GM20431 (cell line): ENCODE data around the gene DERL2.

Experiments used
- in situ Hi-C: fragments of 300-500 bp; cut with MseI, MboI; formaldehyde crosslinking; loops from one replicate; pipeline ENCODE4 v1.15.0; 2020; ENCODE audit warnings: low sequenced_read_pairs; ENCODE audit not compliant: unreplicated experiment

DERL2 gene

GRCh38 chr17:5502552-5502951 lies 16.6 kb upstream of the DERL2 start:
- in situ Hi-C loops: no loop called here

GRCh38 chr17:5501685-5502084 lies 15.7 kb upstream of the DERL2 start:
- in situ Hi-C loops: no loop called here

GRCh38 chr17:5500589-5501391 lies 14.8 kb upstream of the DERL2 start:
- in situ Hi-C loops: no loop called here

GRCh38 chr17:5500247-5500588 lies 14.2 kb upstream of the DERL2 start:
- in situ Hi-C loops: no loop called here

- in situ Hi-C loops: no loop called here
Observed at GRCh38 chr17:5499476-5500231, 13.7 kb upstream of the DERL2 start.

- in situ Hi-C loops: no loop called here
Observed at GRCh38 chr17:5492970-5493369, 7.0 kb upstream of the DERL2 start.

GRCh38 chr17:5488752-5489151 lies 2.8 kb upstream of the DERL2 start:
- in situ Hi-C loops: no loop called here

GRCh38 chr17:5486206-5487124 lies 487 bp upstream of the DERL2 start, which contains the start of gene MIS12:
Gene MIS12 (plus strand): TSS chr17:5486566. CDS start chr17:5488863, 2,297 bp downstream.
- in situ Hi-C loops: no loop called here

GRCh38 chr17:5481451-5481850 lies 4.5 kb downstream of the DERL2 start:
- in situ Hi-C loops: no loop called here

- in situ Hi-C loops: no loop called here
Observed at GRCh38 chr17:5480962-5481361, 5.0 kb downstream of the DERL2 start.

GRCh38 chr17:5478992-5479391 lies 7.0 kb downstream of the DERL2 start:
- in situ Hi-C loops: no loop called here

GRCh38 chr17:5473906-5474305 lies 12.1 kb downstream of the DERL2 start:
- in situ Hi-C loops: no loop called here

- in situ Hi-C loops: no loop called here
Observed at GRCh38 chr17:5472511-5472910, 13.5 kb downstream of the DERL2 start.

GRCh38 chr17:5468075-5468473 lies 17.9 kb downstream of the DERL2 start:
- in situ Hi-C loops: no loop called here

GRCh38 chr17:5467416-5467815 lies 18.6 kb downstream of the DERL2 start:
- in situ Hi-C loops: no loop called here

GRCh38 chr17:5466295-5466694 lies 19.7 kb downstream of the DERL2 start:
- in situ Hi-C loops: no loop called here

- in situ Hi-C loops: no loop called here
Observed at GRCh38 chr17:5464717-5465507, 21.1 kb downstream of the DERL2 start.

GRCh38 chr17:5446786-5447185 lies 39.2 kb downstream of the DERL2 start:
- in situ Hi-C loops: no loop called here

GRCh38 chr17:5444209-5444608 lies 41.8 kb downstream of the DERL2 start:
- in situ Hi-C loops: no loop called here

- in situ Hi-C loops: no loop called here
Observed at GRCh38 chr17:5443728-5444127, 42.2 kb downstream of the DERL2 start.
